ENCODE data around the gene ICA1L. TPM values are rescaled to one million over a fixed set of nuclear protein-coding genes. Genes with fewer than 3 reads are reported as not detected.

Gene ICA1L
- total RNA-seq, 1 donor from 2014 or later = 2.7 TPM

DNA sequence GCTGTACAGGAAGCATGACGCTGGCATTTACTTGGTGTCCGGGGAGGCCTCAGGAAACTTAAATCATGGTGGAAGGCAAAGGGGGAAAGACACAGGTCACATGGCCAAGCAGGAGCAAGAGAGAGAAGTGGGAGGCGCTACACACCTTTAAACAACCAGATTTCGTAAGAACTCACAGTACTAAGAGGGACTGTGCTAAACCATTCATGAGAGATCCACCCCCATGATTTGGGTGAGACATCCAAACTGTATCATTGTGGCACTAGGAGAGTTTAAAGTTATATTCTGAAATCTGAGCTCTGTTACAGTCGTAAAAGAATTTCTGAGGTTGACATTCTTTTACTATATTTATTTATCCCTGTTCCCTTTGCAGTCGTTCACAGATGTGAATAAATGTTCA lies 116.6 kb downstream of the ICA1L start:
- Mint-ChIP-seq H3K27ac (ENCODE audit: unreplicated experiment) (no peak overlapping the region), H3K9me3 (ENCODE audit: unreplicated experiment) (peaks cover 3% of the 10 kb centered on the region), H3K4me1 (ENCODE audit: low read depth, unreplicated experiment) (peaks cover 2% of the 10 kb centered on the region), H3K36me3 (ENCODE audit: low read depth, unreplicated experiment) (peaks cover 5% of the 10 kb centered on the region), H3K27me3 (ENCODE audit: low read depth, unreplicated experiment) (no peaks in the 10 kb centered on the region), H3K4me3 (ENCODE audit: unreplicated experiment) (no peak overlapping the region)
- Histone ChIP-seq H3K4me2 (ENCODE audit: low read length) (no peak overlapping the region), H3K4me3 (ENCODE audit: insufficient read depth, low read depth, low read length) (no peak overlapping the region), H3K27me3 (ENCODE audit: insufficient read depth, low read length) (no peaks in the 10 kb centered on the region), H3K36me3 (ENCODE audit: insufficient read depth, low read length) (no peaks in the 10 kb centered on the region), H2AFZ (ENCODE audit: low read depth, low read length) (no peak overlapping the region), H3K27ac (ENCODE audit: low read depth, low read length) (no peak overlapping the region), H3K9ac (ENCODE audit: low read length) (no peak overlapping the region), H3K79me2 (ENCODE audit: insufficient read depth, low read length) (no peaks in the 10 kb centered on the region), H4K20me1 (ENCODE audit: insufficient read depth, low read length) (no peaks in the 10 kb centered on the region), H3K9me3 (ENCODE audit: insufficient read depth, low read depth, low read length) (no peaks in the 10 kb centered on the region), H3K4me1 (ENCODE audit: insufficient read depth, low read length) (no peaks in the 10 kb centered on the region)
- DNase-seq (ENCODE audit: low read depth) = no peak
- TF ChIP-seq, protein P1, sequence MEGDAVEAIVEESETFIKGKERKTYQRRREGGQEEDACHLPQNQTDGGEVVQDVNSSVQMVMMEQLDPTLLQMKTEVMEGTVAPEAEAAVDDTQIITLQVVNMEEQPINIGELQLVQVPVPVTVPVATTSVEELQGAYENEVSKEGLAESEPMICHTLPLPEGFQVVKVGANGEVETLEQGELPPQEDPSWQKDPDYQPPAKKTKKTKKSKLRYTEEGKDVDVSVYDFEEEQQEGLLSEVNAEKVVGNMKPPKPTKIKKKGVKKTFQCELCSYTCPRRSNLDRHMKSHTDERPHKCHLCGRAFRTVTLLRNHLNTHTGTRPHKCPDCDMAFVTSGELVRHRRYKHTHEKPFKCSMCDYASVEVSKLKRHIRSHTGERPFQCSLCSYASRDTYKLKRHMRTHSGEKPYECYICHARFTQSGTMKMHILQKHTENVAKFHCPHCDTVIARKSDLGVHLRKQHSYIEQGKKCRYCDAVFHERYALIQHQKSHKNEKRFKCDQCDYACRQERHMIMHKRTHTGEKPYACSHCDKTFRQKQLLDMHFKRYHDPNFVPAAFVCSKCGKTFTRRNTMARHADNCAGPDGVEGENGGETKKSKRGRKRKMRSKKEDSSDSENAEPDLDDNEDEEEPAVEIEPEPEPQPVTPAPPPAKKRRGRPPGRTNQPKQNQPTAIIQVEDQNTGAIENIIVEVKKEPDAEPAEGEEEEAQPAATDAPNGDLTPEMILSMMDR (IDR thresholded peaks at IDR 0.05; ENCODE audit: insufficient read depth, low read depth, low read length) = no peak
- no peak for TF ChIP-seq EZH2 (IDR thresholded peaks at IDR 0.05; ENCODE audit: insufficient read depth, low read length)
- FAIRE-seq = no peak

DNA sequence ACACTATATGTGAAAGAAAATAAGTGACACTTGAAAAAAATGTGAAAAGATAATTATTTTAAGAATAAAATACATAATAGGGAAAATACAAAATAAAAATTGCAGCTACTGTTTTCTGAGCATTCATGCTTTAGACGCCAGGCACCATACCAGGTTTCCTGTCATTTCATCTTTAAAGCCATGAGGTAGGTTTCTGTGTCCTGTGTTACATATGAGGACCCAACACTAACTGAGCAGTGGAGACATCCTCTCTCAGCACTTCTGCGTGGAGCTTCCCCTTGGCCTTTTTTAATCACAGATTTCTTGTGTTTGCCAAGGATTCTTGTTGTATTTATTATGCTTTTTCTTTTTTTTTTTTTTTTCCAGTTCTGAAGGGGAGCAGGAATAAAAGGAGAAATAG lies 119.5 kb downstream of the ICA1L start:
- Histone ChIP-seq H4K20me1 (ENCODE audit: insufficient read depth, low read length) (no peaks in the 10 kb centered on the region), H3K9ac (ENCODE audit: low read length) (no peak overlapping the region), H3K36me3 (ENCODE audit: insufficient read depth, low read length) (no peaks in the 10 kb centered on the region), H3K27me3 (ENCODE audit: insufficient read depth, low read length) (no peaks in the 10 kb centered on the region), H3K27ac (ENCODE audit: low read depth, low read length) (no peak overlapping the region), H3K4me2 (ENCODE audit: low read length) (no peak overlapping the region), H3K4me3 (ENCODE audit: insufficient read depth, low read depth, low read length) (no peak overlapping the region), H2AFZ (ENCODE audit: low read depth, low read length) (no peak overlapping the region), H3K4me1 (ENCODE audit: insufficient read depth, low read length) (no peaks in the 10 kb centered on the region), H3K9me3 (ENCODE audit: insufficient read depth, low read depth, low read length) (no peaks in the 10 kb centered on the region), H3K79me2 (ENCODE audit: insufficient read depth, low read length) (no peaks in the 10 kb centered on the region)
- Mint-ChIP-seq H3K27me3 (ENCODE audit: low read depth, unreplicated experiment) (no peaks in the 10 kb centered on the region), H3K4me1 (ENCODE audit: low read depth, unreplicated experiment) (no peaks in the 10 kb centered on the region), H3K9me3 (ENCODE audit: unreplicated experiment) (peaks cover 3% of the 10 kb centered on the region), H3K4me3 (ENCODE audit: unreplicated experiment) (no peak overlapping the region), H3K27ac (ENCODE audit: unreplicated experiment) (no peak overlapping the region), H3K36me3 (ENCODE audit: low read depth, unreplicated experiment) (peaks cover 5% of the 10 kb centered on the region)
- FAIRE-seq (no peak), DNase-seq (ENCODE audit: low read depth) (no peak)
- TF ChIP-seq, protein P1 (IDR thresholded peaks at IDR 0.05; ENCODE audit: insufficient read depth, low read depth, low read length) = no peak
- TF ChIP-seq EZH2 (IDR thresholded peaks at IDR 0.05; ENCODE audit: insufficient read depth, low read length) = no peak

DNA sequence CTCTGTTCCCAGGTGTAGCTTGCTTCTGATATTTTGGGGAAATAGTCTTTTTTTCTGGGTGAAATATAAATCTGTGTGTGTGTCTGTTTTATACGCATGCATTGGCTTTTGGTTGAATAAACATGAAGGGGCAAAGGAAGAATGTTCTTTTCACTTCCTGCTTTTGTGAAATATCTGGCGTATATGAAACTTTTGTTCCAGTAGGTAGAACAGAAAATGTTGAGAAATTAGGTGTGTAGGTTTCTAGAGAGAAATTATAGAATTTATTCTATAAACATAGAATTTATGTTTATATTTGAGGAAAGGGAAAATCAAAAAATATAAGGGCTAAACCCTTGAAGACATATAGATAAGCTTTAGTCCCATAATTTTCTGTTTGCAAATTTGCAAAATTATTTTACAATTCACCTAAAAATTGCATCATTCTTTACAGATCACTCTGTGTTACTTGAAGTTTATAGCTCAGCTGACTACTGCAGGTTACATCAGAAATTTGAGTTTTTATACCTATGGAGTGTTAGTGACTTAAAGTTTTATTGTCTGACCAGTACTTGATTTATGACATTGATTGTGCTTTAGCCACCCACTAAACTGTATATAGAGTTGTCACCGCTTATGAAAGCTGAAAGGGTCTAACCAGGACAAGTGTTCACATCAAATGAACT lies 120.7 kb downstream of the ICA1L start:
- no peak for TF ChIP-seq EZH2 (IDR thresholded peaks at IDR 0.05; ENCODE audit: insufficient read depth, low read length)
- TF ChIP-seq, protein P1 (IDR thresholded peaks at IDR 0.05; ENCODE audit: insufficient read depth, low read depth, low read length) = no peak
- Histone ChIP-seq H3K4me3 (ENCODE audit: insufficient read depth, low read depth, low read length) (no peak overlapping the region), H3K36me3 (ENCODE audit: insufficient read depth, low read length) (no peaks in the 10 kb centered on the region), H3K4me2 (ENCODE audit: low read length) (no peak overlapping the region), H3K9me3 (ENCODE audit: insufficient read depth, low read depth, low read length) (no peaks in the 10 kb centered on the region), H3K4me1 (ENCODE audit: insufficient read depth, low read length) (no peaks in the 10 kb centered on the region), H2AFZ (ENCODE audit: low read depth, low read length) (no peak overlapping the region), H3K27me3 (ENCODE audit: insufficient read depth, low read length) (no peaks in the 10 kb centered on the region), H3K79me2 (ENCODE audit: insufficient read depth, low read length) (no peaks in the 10 kb centered on the region), H3K9ac (ENCODE audit: low read length) (no peak overlapping the region), H3K27ac (ENCODE audit: low read depth, low read length) (no peak overlapping the region), H4K20me1 (ENCODE audit: insufficient read depth, low read length) (no peaks in the 10 kb centered on the region)
- Mint-ChIP-seq H3K4me3 (ENCODE audit: unreplicated experiment) (no peak overlapping the region), H3K9me3 (ENCODE audit: unreplicated experiment) (peaks cover 3% of the 10 kb centered on the region), H3K27me3 (ENCODE audit: low read depth, unreplicated experiment) (no peaks in the 10 kb centered on the region), H3K36me3 (ENCODE audit: low read depth, unreplicated experiment) (peaks cover 7% of the 10 kb centered on the region), H3K27ac (ENCODE audit: unreplicated experiment) (no peak overlapping the region), H3K4me1 (ENCODE audit: low read depth, unreplicated experiment) (no peaks in the 10 kb centered on the region)
- DNase-seq (ENCODE audit: low read depth) = no peak
- no peak for FAIRE-seq

Data from astrocyte (in vitro differentiated cells and primary cell).